Naive thymus-derived CD4-positive, alpha-beta T cell (primary cell): Measurements from ENCODE around the gene VSIG8. TPM values are rescaled to one million over a fixed set of nuclear protein-coding genes. Genes with fewer than 3 reads are reported as not detected.

Source experiments
- ATAC-seq: fragments of 150-1000 bp; cut with Tn5 transposase; 2 replicates; pipeline ENCODE4 v1.10.0; 2021; ENCODE audit warnings: mild to moderate bottlenecking, moderate library complexity
- CTCF ChIA-PET: fragments of 350-600 bp; sonication (Branson Sonifier 250); formaldehyde crosslinking; loops from one replicate; lab custom pipeline; 2021; ENCODE audit warnings: antibody characterized with exemption; lab: Charles Lee
- POLR2A ChIA-PET: fragments of 350-600 bp; sonication (Branson Sonifier 250); formaldehyde crosslinking; loops from one replicate; lab custom pipeline; 2021; ENCODE audit warnings: antibody characterized with exemption, inconsistent platforms; lab: Charles Lee
- DNase-seq, 9 donors: peaks; one replicate each; pipeline versions ENCODE4 v3.0.0 to v3.0.0-alpha.2; 2020 to 2022; ENCODE audit warnings: mixed read lengths in 1 of 9
- H3K27ac ChIP-seq: one replicate; pipeline ENCODE4 v1.7.0; 2013; ENCODE audit warnings: mild to moderate bottlenecking, low read depth, low read length, moderate library complexity
- H3K27me3 ChIP-seq, 2 donors: one replicate each; pipeline ENCODE4 v1.7.0; 2013; ENCODE audit warnings: low read length in 2 of 2, mild to moderate bottlenecking in 2 of 2, moderate library complexity in 2 of 2; ENCODE audit not compliant: control insufficient read depth in 2 of 2, insufficient read depth in 2 of 2
- H3K36me3 ChIP-seq, 3 experiments: 1 replicate in 2 of 3; 2 replicates in 1 of 3; pipeline ENCODE4 v1.7.0; 2013; ENCODE audit warnings: low read length in 3 of 3, mild to moderate bottlenecking in 3 of 3, moderate library complexity in 1 of 3; ENCODE audit not compliant: insufficient read depth in 3 of 3, control insufficient read depth in 2 of 3
- H3K4me1 ChIP-seq, 2 donors: one replicate each; pipeline ENCODE4 v1.7.0; 2013; ENCODE audit warnings: low read length in 2 of 2, mild to moderate bottlenecking in 2 of 2, moderate library complexity in 1 of 2; ENCODE audit not compliant: control insufficient read depth in 2 of 2, insufficient read depth in 2 of 2
- H3K4me3 ChIP-seq: 2 replicates; pipeline ENCODE4 v1.7.0; 2013; ENCODE audit warnings: mild to moderate bottlenecking, low read length
- H3K9me3 ChIP-seq, 3 experiments: 1 replicate in 2 of 3; 2 replicates in 1 of 3; pipeline ENCODE4 v1.7.0; 2013; ENCODE audit warnings: low read length in 3 of 3; ENCODE audit not compliant: control insufficient read depth in 2 of 3
- H3K27ac Mint-ChIP-seq, 9 donors: one replicate each; pipeline ENCODE4 v1.8.0; 2020 to 2022; ENCODE audit warnings: mixed read lengths in 9 of 9, mild to moderate bottlenecking in 8 of 9, moderate library complexity in 5 of 9, inconsistent platforms in 2 of 9
- H3K27me3 Mint-ChIP-seq, 5 donors: one replicate each; pipeline ENCODE4 v1.8.0; 2021 to 2022; ENCODE audit warnings: mixed read lengths in 5 of 5, mild to moderate bottlenecking in 1 of 5
- H3K36me3 Mint-ChIP-seq, 5 donors: one replicate each; pipeline ENCODE4 v1.8.0; 2020 to 2022; ENCODE audit warnings: mixed read lengths in 5 of 5, mild to moderate bottlenecking in 3 of 5, inconsistent platforms in 1 of 5
- H3K4me1 Mint-ChIP-seq, 7 donors: one replicate each; pipeline ENCODE4 v1.8.0; 2020 to 2022; ENCODE audit warnings: mixed read lengths in 7 of 7, mild to moderate bottlenecking in 3 of 7, inconsistent platforms in 1 of 7
- H3K4me3 Mint-ChIP-seq, 10 donors: one replicate each; pipeline ENCODE4 v1.8.0; 2020 to 2022; ENCODE audit warnings: mild to moderate bottlenecking in 10 of 10, mixed read lengths in 10 of 10, moderate library complexity in 6 of 10, inconsistent platforms in 2 of 10
- H3K9me3 Mint-ChIP-seq, 11 donors: one replicate each; pipeline ENCODE4 v1.8.0; 2020 to 2022; ENCODE audit warnings: mixed read lengths in 11 of 11, mild to moderate bottlenecking in 4 of 11, inconsistent platforms in 1 of 11, moderate library complexity in 1 of 11
- intact Hi-C, 2 donors: fragments of 100-400 bp; cut with micrococcal nuclease; formaldehyde crosslinking; loops; one replicate each; pipeline ENCODE4 v1.15.1; 2023
- polyA plus RNA-seq, 2 donors: library from polyadenylated mRNA; unstranded; fragments of 300-500 nt; fragmentation: Illumina TruSeq; gene quantifications; one replicate each; pipeline ENCODE4 v1.2.3, GENCODE V29; 2021
- total RNA-seq, 6 experiments: library from RNA in 5 of 6; stranded (reverse) in 5 of 6; gene quantifications; 1 replicate in 5 of 6; 2 replicates in 1 of 6; pipeline ENCODE4 v1.2.3 and lab custom pipeline; 2021 to 2026

VSIG8 gene
- total and polyA plus RNA-seq, 7 experiments from 2014 or later, result not detected

GRCh38 chr1:159857889-159858288 is 4.6 kb downstream of the VSIG8 start:
- Mint-ChIP-seq H3K9me3 (no peaks in the 10 kb centered on the region), H3K4me1 (peaks cover 10 to 25% (median 21%) of the 10 kb centered on the region in 7 donors), H3K27me3 (peaks cover 0 to 19% (median 0%) of the 10 kb centered on the region in 5 donors), H3K4me3 (no peak overlapping the region), H3K36me3 (peaks cover 0 to 3% (median 0%) of the 10 kb centered on the region in 5 donors), H3K27ac (no peak overlapping the region)
- DNase-seq (no peak), ATAC-seq (no peak)
- H3K27ac ChIP-seq, result no peak overlapping the region
- ChIA-PET CTCF (no interaction called here), POLR2A (interaction anchor here (4.5 kb wide), 1 partner anchor 66 kb away, joined by 30 read pairs; the partner anchor contains the start of gene TAGLN2)
- no peaks in the 10 kb centered on the region for H3K36me3 ChIP-seq
- no peaks in the 10 kb centered on the region for H3K27me3 ChIP-seq
- no peak overlapping the region for H3K4me3 ChIP-seq
- H3K9me3 ChIP-seq, result no peaks in the 10 kb centered on the region
- intact Hi-C loops, result no loop called here
- peaks cover 0 to 3% of the 10 kb centered on the region in 2 donors for H3K4me1 ChIP-seq

GRCh38 chr1:159856576-159856975 is 5.9 kb downstream of the VSIG8 start:
- H3K4me3 Mint-ChIP-seq, result peak overlapping the region in 8 of 10 donors; percentile 22 to 96 (median 60)
- intact Hi-C loops, result no loop called here
- ChIA-PET CTCF (interaction anchor here (0.6 kb wide), 1 partner anchor 34 kb away, joined by 3 read pairs; no protein-coding TSS in a partner anchor), POLR2A (interaction anchor here (4.5 kb wide), 1 partner anchor 67 kb away, joined by 30 read pairs; the partner anchor contains the start of gene TAGLN2)
- Histone ChIP-seq H3K9me3 (no peaks in the 10 kb centered on the region), H3K27ac (no peak overlapping the region), H3K27me3 (no peaks in the 10 kb centered on the region), H3K36me3 (no peaks in the 10 kb centered on the region), H3K4me1 (peaks cover 0 to 3% of the 10 kb centered on the region in 2 donors), H3K4me3 (no peak overlapping the region)
- H3K9me3 Mint-ChIP-seq, result peaks cover 0 to under 1% (median 0%) of the 10 kb centered on the region in 11 donors
- peaks cover 0 to 2% (median 0%) of the 10 kb centered on the region in 5 donors for H3K36me3 Mint-ChIP-seq
- H3K27ac Mint-ChIP-seq, result peak overlapping the region in 5 of 9 donors; percentile 39 to 71 (median 61)
- peaks cover 11 to 34% (median 23%) of the 10 kb centered on the region in 7 donors for H3K4me1 Mint-ChIP-seq
- H3K27me3 Mint-ChIP-seq, result peaks cover 0 to 26% (median 0%) of the 10 kb centered on the region in 5 donors
- DNase-seq (no peak), ATAC-seq (no peak)

- Histone ChIP-seq H3K4me3 (no peak overlapping the region), H3K27ac (no peak overlapping the region), H3K9me3 (no peaks in the 10 kb centered on the region), H3K27me3 (no peaks in the 10 kb centered on the region), H3K4me1 (peaks cover 0 to 3% of the 10 kb centered on the region in 2 donors), H3K36me3 (no peaks in the 10 kb centered on the region)
- intact Hi-C loops, result loop anchor here in 1 of 2 donors (2.0 kb wide), 1 partner anchor 57 kb away; no protein-coding TSS in a partner anchor
- DNase-seq (no peak), ATAC-seq (no peak)
- H3K4me1 Mint-ChIP-seq, result peaks cover 11 to 37% (median 23%) of the 10 kb centered on the region in 7 donors
- H3K27ac Mint-ChIP-seq, result peak overlapping the region in 5 of 9 donors; percentile 39 to 94 (median 85)
- ChIA-PET POLR2A (interaction anchor here (4.5 kb wide), 1 partner anchor 68 kb away, joined by 30 read pairs; the partner anchor contains the start of gene TAGLN2), CTCF (no interaction called here)
- peak overlapping the region in 9 of 10 donors; percentile 48 to 96 (median 91) for H3K4me3 Mint-ChIP-seq
- H3K36me3 Mint-ChIP-seq, result peaks cover 0 to 1% (median 0%) of the 10 kb centered on the region in 5 donors
- H3K27me3 Mint-ChIP-seq, result peaks cover 0 to 30% (median 0%) of the 10 kb centered on the region in 5 donors
- peaks cover 0 to 1% (median 0%) of the 10 kb centered on the region in 11 donors for H3K9me3 Mint-ChIP-seq
These were observed 6.7 kb downstream of the VSIG8 start for GRCh38 chr1:159855709-159856108.

- ATAC-seq (peak; percentile 91), DNase-seq (peak; percentile 53 to 72 (median 70))
- peaks cover 0 to 3% of the 10 kb centered on the region in 2 donors for H3K4me1 ChIP-seq
- H3K9me3 ChIP-seq, result no peaks in the 10 kb centered on the region
- peak overlapping the region; percentile 75 for H3K27ac ChIP-seq
- Mint-ChIP-seq H3K36me3 (peaks cover 0 to 1% (median 0%) of the 10 kb centered on the region in 5 donors), H3K27me3 (peaks cover 0 to 32% (median 0%) of the 10 kb centered on the region in 5 donors), H3K27ac (peak overlapping the region in 8 of 9 donors; percentile 67 to 94 (median 88)), H3K4me1 (peaks cover 14 to 37% (median 23%) of the 10 kb centered on the region in 7 donors), H3K9me3 (peaks cover 0 to 1% (median 0%) of the 10 kb centered on the region in 11 donors), H3K4me3 (peak overlapping the region; percentile 80 to 96 (median 91))
- intact Hi-C loops, result loop anchor here (1.0 to 5.0 kb wide), 6 partner anchors 37 to 93 kb away; partner anchors contain the start of genes DUSP23 (in 1 of the 2), IGSF9 (in 1 of the 2) and TAGLN2 (in 1 of the 2)
- H3K4me3 ChIP-seq, result peak overlapping the region; percentile 69
- ChIA-PET CTCF (interaction anchor here (0.6 to 1.3 kb wide), 2 partner anchors 36 to 72 kb away, joined by 3 to 5 read pairs; no protein-coding TSS in a partner anchor), POLR2A (interaction anchor here (4.5 kb wide), 1 partner anchor 69 kb away, joined by 30 read pairs; the partner anchor contains the start of gene TAGLN2)
- no peaks in the 10 kb centered on the region for H3K36me3 ChIP-seq
- H3K27me3 ChIP-seq, result no peaks in the 10 kb centered on the region
These were observed 7.7 kb downstream of the VSIG8 start for GRCh38 chr1:159854693-159855192.

GRCh38 chr1:159854116-159854692 is 8.3 kb downstream of the VSIG8 start:
- peak overlapping the region; percentile 69 for H3K4me3 ChIP-seq
- peaks cover 0 to 3% of the 10 kb centered on the region in 2 donors for H3K4me1 ChIP-seq

More at GRCh38 chr1:159854116-159854692, 8.3 kb downstream of the VSIG8 start:
- peak overlapping the region; percentile 75 for H3K27ac ChIP-seq
- H3K27me3 ChIP-seq, result no peaks in the 10 kb centered on the region
- peaks cover 0 to 34% (median 0%) of the 10 kb centered on the region in 5 donors for H3K27me3 Mint-ChIP-seq
- intact Hi-C loops, result loop anchor here (1.0 to 5.0 kb wide), 6 partner anchors 37 to 93 kb away; partner anchors contain the start of genes DUSP23 (in 1 of the 2), IGSF9 (in 1 of the 2) and TAGLN2 (in 1 of the 2)
- CTCF ChIA-PET, result interaction anchor here (0.6 to 1.9 kb wide), 4 partner anchors 37 to 398 kb away, joined by 3 to 7 read pairs (median 4); no protein-coding TSS in a partner anchor
- peaks cover 0 to 1% (median 0%) of the 10 kb centered on the region in 5 donors for H3K36me3 Mint-ChIP-seq
- H3K27ac Mint-ChIP-seq, result peak overlapping the region; percentile 25 to 94 (median 87)
- ATAC-seq (peak; percentile 5), DNase-seq (peak in 3 of 9 donors; percentile 3 to 10 (median 7))
- peaks cover 0 to 1% (median 0%) of the 10 kb centered on the region in 11 donors for H3K9me3 Mint-ChIP-seq
- no peaks in the 10 kb centered on the region for H3K36me3 ChIP-seq
- POLR2A ChIA-PET, result interaction anchor here (0.8 to 4.5 kb wide), 3 partner anchors 12 to 70 kb away, joined by 3 to 30 read pairs (median 3); partner anchors contain the start of gene TAGLN2
- H3K4me3 Mint-ChIP-seq, result peak overlapping the region; percentile 80 to 96 (median 90)
- peaks cover 14 to 37% (median 23%) of the 10 kb centered on the region in 7 donors for H3K4me1 Mint-ChIP-seq
- no peaks in the 10 kb centered on the region for H3K9me3 ChIP-seq
